ENCODE measurements around the gene VWA3A. TPM values are rescaled to one million over a fixed set of nuclear protein-coding genes. Genes with fewer than 3 reads are reported as not detected.
"Not testable (repeated sequence)": the region's sequence is repeated elsewhere in the genome, so short reads cannot be mapped to it uniquely, and the experiment has no call there.

The VWA3A gene
- total RNA-seq, 1 donor from 2014 or later, result 0.56 TPM

- no peaks in the 10 kb centered on the region for H3K36me3 Mint-ChIP-seq (ENCODE audit: low read depth, unreplicated experiment)
- H3K27ac Mint-ChIP-seq (ENCODE audit: unreplicated experiment), result no peak overlapping the region
- peaks cover 3% of the 10 kb centered on the region for H3K4me1 Mint-ChIP-seq (ENCODE audit: unreplicated experiment)
- H3K27me3 Mint-ChIP-seq (ENCODE audit: unreplicated experiment), result no peaks in the 10 kb centered on the region
- H3K4me3 Mint-ChIP-seq (ENCODE audit: unreplicated experiment), result no peak overlapping the region
- DNase-seq (ENCODE audit: low spot score), result no peak
- H3K9me3 Mint-ChIP-seq (ENCODE audit: unreplicated experiment), result no peaks in the 10 kb centered on the region
- TF ChIP-seq CTCF (IDR thresholded peaks at IDR 0.05; ENCODE audit: unreplicated experiment), result no peak
Observed at GRCh38 chr16:22123759-22124490, 31.6 kb downstream of the VWA3A start.

GRCh38 chr16:22124583-22125284, 32.4 kb downstream of the VWA3A start:
- no peak for DNase-seq (ENCODE audit: low spot score)
- Mint-ChIP-seq H3K9me3 (ENCODE audit: unreplicated experiment) (no peaks in the 10 kb centered on the region), H3K4me1 (ENCODE audit: unreplicated experiment) (peaks cover 3% of the 10 kb centered on the region), H3K27me3 (ENCODE audit: unreplicated experiment) (no peaks in the 10 kb centered on the region), H3K4me3 (ENCODE audit: unreplicated experiment) (no peak overlapping the region), H3K27ac (ENCODE audit: unreplicated experiment) (no peak overlapping the region), H3K36me3 (ENCODE audit: low read depth, unreplicated experiment) (no peaks in the 10 kb centered on the region)
- no peak for TF ChIP-seq CTCF (IDR thresholded peaks at IDR 0.05; ENCODE audit: unreplicated experiment)

GRCh38 chr16:22126037-22126558, 33.8 kb downstream of the VWA3A start:
- H3K36me3 Mint-ChIP-seq (ENCODE audit: low read depth, unreplicated experiment), result no peaks in the 10 kb centered on the region
- H3K27me3 Mint-ChIP-seq (ENCODE audit: unreplicated experiment), result no peaks in the 10 kb centered on the region
- peaks cover 3% of the 10 kb centered on the region for H3K4me1 Mint-ChIP-seq (ENCODE audit: unreplicated experiment)
- DNase-seq (ENCODE audit: low spot score), result no peak
- no peaks in the 10 kb centered on the region for H3K9me3 Mint-ChIP-seq (ENCODE audit: unreplicated experiment)
- no peak overlapping the region for H3K27ac Mint-ChIP-seq (ENCODE audit: unreplicated experiment)
- no peak overlapping the region for H3K4me3 Mint-ChIP-seq (ENCODE audit: unreplicated experiment)
- no peak for TF ChIP-seq CTCF (IDR thresholded peaks at IDR 0.05; ENCODE audit: unreplicated experiment)

- not testable (repeated sequence) for H3K27ac Mint-ChIP-seq (ENCODE audit: unreplicated experiment); H3K27me3 Mint-ChIP-seq (ENCODE audit: unreplicated experiment); H3K9me3 Mint-ChIP-seq (ENCODE audit: unreplicated experiment); DNase-seq (ENCODE audit: low spot score); H3K4me3 Mint-ChIP-seq (ENCODE audit: unreplicated experiment); H3K36me3 Mint-ChIP-seq (ENCODE audit: low read depth, unreplicated experiment); H3K4me1 Mint-ChIP-seq (ENCODE audit: unreplicated experiment)
Observed at GRCh38 chr16:22128537-22128936, 36.2 kb downstream of the VWA3A start.

GRCh38 chr16:22130528-22130927, 38.2 kb downstream of the VWA3A start:
- Mint-ChIP-seq H3K36me3 (ENCODE audit: low read depth, unreplicated experiment) (no peaks in the 10 kb centered on the region), H3K27ac (ENCODE audit: unreplicated experiment) (no peak overlapping the region), H3K9me3 (ENCODE audit: unreplicated experiment) (no peaks in the 10 kb centered on the region), H3K4me1 (ENCODE audit: unreplicated experiment) (no peaks in the 10 kb centered on the region), H3K27me3 (ENCODE audit: unreplicated experiment) (no peaks in the 10 kb centered on the region), H3K4me3 (ENCODE audit: unreplicated experiment) (no peak overlapping the region)
- no peak for TF ChIP-seq CTCF (IDR thresholded peaks at IDR 0.05; ENCODE audit: unreplicated experiment)
- DNase-seq (ENCODE audit: low spot score), result no peak
